HAP-1 (cell line): ENCODE data around the gene SIPA1L3.
"Not testable (repeated sequence)": the region's sequence is repeated elsewhere in the genome, so short reads cannot be mapped to it uniquely, and the experiment has no call there.

Experiments used
- DNase-seq, 2 experiments: peaks; one replicate each; pipeline ENCODE4 v3.0.0-alpha.2; 2016 to 2020; ENCODE audit warnings: low spot score in 2 of 2
- H3K27me3 ChIP-seq: fragments of 250-450 bp; sonication (Bioruptor Pico); 2 replicates; pipeline ENCODE4 v1.5.1; 2020; ENCODE audit warnings: low read depth, mild to moderate bottlenecking, moderate library complexity
- H3K36me3 ChIP-seq: fragments of 250-450 bp; sonication (Bioruptor Pico); replicated peaks from 2 replicates; pipeline ENCODE4 v1.5.1; 2020; ENCODE audit warnings: mild to moderate bottlenecking
- H3K4me1 ChIP-seq: fragments of 250-450 bp; sonication (Bioruptor Pico); 2 replicates; pipeline ENCODE4 v1.5.1; 2020; ENCODE audit warnings: mild to moderate bottlenecking
- H3K4me3 ChIP-seq: fragments of 250-450 bp; sonication (Bioruptor Pico); 2 replicates; pipeline ENCODE4 v1.5.1; 2020; ENCODE audit warnings: mild to moderate bottlenecking, moderate library complexity
- H3K9me3 ChIP-seq: fragments of 250-450 bp; sonication (Bioruptor Pico); 2 replicates; pipeline ENCODE4 v1.5.1; 2020; ENCODE audit warnings: mild to moderate bottlenecking, moderate library complexity
- in situ Hi-C: fragments of 300-500 bp; cut with MboI; formaldehyde crosslinking; loops from 3 replicates; pipeline ENCODE4 v1.14.3; 2020; ENCODE audit warnings: low sequenced_read_pairs, inconsistent platforms, mixed read lengths

Gene SIPA1L3

DNA sequence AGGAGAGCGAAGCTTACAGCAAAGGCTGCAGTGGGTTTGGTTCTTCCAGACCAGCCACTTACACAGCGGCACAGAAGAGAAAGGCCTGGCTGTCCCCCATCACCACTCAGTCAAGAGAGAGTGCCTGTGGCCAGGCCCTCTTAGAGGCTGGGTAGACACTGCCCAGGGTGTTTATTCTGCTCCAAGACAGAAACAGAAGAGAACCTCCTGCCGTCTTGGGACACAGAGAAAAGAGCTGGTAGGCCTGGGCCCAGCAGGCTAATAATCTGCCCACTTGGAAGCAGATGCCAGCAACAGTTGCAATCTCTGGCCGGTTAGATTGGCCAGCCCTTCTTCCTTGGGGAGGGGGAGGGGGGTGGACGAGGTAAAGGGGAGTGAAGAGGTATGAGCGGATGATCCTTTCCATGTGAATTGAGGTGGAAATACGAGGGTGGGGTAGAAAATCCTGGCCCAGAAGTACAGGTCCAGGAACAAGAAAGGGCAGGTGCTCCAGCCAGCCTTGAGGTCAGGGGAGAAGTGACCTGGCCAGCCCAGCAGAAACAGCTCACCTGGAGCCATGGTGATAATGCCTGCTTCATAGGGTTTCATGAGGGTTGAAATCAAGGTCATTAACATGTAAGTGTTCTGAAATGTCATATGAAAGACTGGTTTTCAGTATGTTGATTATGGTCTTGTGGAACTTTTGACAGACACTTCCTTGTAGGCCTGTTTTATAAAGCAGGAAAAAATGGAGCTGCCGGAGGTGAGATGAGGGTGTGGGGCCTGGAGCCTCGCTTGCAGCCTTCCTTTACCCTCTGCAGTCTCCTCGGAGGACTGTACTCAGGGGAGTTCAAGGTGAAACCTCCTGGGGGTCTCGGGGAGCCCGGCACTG, 116.9 kb downstream of the SIPA1L3 start:
- in situ Hi-C loops = no loop called here
- no peaks in the 10 kb centered on the region for H3K9me3 ChIP-seq
- no peaks in the 10 kb centered on the region for H3K27me3 ChIP-seq
- DNase-seq = no peak
- H3K4me1 ChIP-seq = no peaks in the 10 kb centered on the region
- no peaks in the 10 kb centered on the region for H3K36me3 ChIP-seq
- no peak overlapping the region for H3K4me3 ChIP-seq

- Histone ChIP-seq H3K9me3 (no peaks in the 10 kb centered on the region), H3K4me1 (no peaks in the 10 kb centered on the region), H3K4me3 (no peak overlapping the region), H3K27me3 (no peaks in the 10 kb centered on the region), H3K36me3 (no peaks in the 10 kb centered on the region)
- in situ Hi-C loops = no loop called here
- peak in 1 of 2 experiments; percentile 12 for DNase-seq
Measured at GRCh38 chr19:38024992-38025908, 118.2 kb downstream of the SIPA1L3 start.

DNA sequence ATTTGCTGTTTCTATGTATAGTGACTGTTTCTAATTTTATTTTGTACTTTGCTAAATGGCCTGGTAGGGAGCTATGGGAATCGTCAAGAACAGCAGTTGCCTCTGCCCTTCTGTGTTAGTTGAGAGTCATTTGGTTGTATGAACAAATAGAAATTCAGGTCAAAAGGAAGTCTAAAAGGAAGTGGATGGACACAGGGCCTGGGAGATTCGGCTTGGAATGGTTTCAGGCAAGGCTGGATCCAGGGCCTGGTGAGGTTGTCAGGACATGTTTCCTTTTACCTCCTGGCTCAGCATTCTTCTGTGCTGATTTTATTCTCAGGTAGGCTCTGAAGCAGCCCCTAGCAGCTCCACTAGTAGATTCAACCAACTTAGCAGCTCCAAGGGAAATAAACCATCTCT, 118.9 kb downstream of the SIPA1L3 start:
- no peak for DNase-seq
- H3K4me3 ChIP-seq = no peak overlapping the region
- no peaks in the 10 kb centered on the region for H3K4me1 ChIP-seq
- H3K36me3 ChIP-seq = no peaks in the 10 kb centered on the region
- H3K9me3 ChIP-seq = no peaks in the 10 kb centered on the region
- in situ Hi-C loops = no loop called here
- no peaks in the 10 kb centered on the region for H3K27me3 ChIP-seq

DNA sequence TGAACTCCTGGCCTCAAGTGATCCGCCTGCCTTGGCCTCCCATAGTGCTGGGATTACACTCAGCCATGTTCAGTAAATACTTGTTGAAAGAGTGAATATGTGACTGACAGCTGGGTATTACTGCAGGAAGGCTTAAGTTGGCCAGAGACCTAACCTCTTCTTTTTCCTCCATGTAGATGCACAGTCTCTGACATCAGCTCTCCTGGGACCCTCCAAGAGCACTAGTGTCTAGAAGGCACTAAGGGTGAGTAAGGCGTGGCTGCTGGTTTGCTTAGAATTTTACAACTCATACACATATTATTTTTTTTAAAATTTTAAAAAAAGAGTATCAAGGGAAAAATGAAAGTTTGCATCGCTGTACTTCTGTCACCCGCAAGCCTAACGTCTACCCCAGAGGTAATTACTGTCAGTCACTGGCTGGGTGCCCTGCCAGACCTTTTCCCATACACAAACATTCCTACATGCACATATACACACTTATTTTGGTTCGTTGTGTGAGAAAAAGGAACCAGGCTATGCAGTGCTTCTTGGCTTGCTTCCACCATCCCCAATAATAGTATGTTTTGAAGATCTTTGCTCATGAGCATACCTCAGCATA, 122.0 kb downstream of the SIPA1L3 start:
- Histone ChIP-seq H3K36me3 (no peaks in the 10 kb centered on the region), H3K4me1 (no peaks in the 10 kb centered on the region), H3K9me3 (no peaks in the 10 kb centered on the region), H3K27me3 (no peaks in the 10 kb centered on the region), H3K4me3 (no peak overlapping the region)
- DNase-seq = no peak
- in situ Hi-C loops = no loop called here

DNA sequence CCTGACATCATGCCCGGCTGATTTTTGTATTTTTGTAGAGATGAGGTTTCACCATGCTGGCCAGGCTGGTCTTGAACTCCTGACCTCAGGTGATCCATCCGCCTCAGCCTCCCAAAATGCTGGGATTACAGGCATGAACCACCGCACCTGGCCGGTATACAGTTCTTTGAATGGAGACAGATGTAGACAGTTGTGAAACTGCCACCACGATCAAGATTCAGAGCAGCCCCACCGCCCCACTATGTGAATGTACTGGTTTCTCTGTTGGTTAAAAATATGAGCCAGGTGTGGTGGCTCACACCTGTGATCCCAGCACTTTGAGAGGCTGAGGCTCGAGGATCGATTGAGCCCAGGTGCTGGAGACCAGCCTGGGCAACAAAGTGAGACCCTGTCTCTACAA, 123.0 kb downstream of the SIPA1L3 start:
- H3K9me3 ChIP-seq, H3K4me3 ChIP-seq, H3K4me1 ChIP-seq, H3K27me3 ChIP-seq, H3K36me3 ChIP-seq, in situ Hi-C loops, DNase-seq: not testable (repeated sequence)

DNA sequence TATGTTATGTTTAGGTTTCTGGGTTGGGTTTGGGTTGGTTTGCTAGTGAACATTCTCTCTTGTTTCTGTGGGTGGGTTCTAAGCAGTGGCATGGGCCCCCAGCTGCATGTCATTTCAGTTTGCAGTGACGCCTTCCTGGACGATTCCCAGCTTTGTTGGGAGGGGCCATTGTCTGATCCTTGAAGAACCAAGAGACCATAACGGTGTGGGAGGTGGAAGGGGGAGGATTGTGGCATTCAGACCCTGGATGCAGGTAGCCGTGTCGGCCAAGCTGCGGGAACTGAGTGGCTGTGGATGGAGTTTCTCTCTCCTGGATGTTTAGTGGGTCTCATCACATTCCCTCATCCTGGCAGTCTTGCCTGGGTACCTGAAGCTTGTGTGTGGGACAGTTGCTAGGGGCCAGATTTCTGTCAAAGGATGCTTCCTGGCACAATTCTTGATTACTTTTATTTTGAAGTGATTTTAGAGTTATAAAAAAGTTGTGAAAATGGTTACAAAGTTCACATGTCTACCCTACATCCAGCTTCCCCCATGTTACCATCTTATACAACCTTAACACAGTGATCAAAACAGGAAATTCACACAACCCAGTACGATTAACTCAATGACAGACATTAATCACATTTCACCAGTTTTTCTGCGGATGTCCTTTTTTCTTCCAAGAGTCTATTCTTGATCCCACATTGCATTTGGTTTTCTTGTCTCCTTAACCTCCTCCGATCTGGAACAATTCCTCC, 123.8 kb downstream of the SIPA1L3 start:
- DNase-seq = no peak

GRCh38 chr19:38031423-38031770, 124.4 kb downstream of the SIPA1L3 start:
- H3K4me3 ChIP-seq = no peak overlapping the region
- DNase-seq = no peak
- in situ Hi-C loops = no loop called here
- H3K4me1 ChIP-seq = no peaks in the 10 kb centered on the region
- H3K27me3 ChIP-seq = no peaks in the 10 kb centered on the region
- H3K9me3 ChIP-seq = no peaks in the 10 kb centered on the region
- no peaks in the 10 kb centered on the region for H3K36me3 ChIP-seq

More for the DNA sequence above, 123.8 kb downstream of the SIPA1L3 start:
- no peaks in the 10 kb centered on the region for H3K36me3 ChIP-seq
- H3K4me1 ChIP-seq = no peaks in the 10 kb centered on the region
- H3K4me3 ChIP-seq = no peak overlapping the region
- H3K9me3 ChIP-seq = no peaks in the 10 kb centered on the region
- in situ Hi-C loops = no loop called here
- H3K27me3 ChIP-seq = no peaks in the 10 kb centered on the region

DNA sequence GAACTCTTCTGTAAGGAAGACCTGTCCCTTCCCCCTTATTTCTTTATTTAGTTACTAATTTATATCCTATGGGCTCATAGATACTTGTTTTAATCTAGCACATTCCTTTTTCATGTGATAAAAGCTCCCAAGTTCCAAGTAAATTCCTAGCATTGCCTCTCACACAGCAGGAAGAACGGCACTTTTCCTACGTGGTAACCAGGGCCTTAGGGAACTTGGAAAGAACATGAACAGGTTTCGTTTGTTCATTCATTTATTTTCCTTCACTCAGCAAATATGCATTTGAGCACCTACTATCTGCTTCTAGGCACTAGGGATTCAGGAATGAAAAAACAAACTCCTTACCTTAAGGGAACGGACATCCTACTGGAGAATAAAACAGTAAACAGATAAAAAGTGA, 125.1 kb downstream of the SIPA1L3 start:
- Histone ChIP-seq H3K9me3 (no peaks in the 10 kb centered on the region), H3K27me3 (no peaks in the 10 kb centered on the region), H3K4me3 (no peak overlapping the region), H3K36me3 (no peaks in the 10 kb centered on the region), H3K4me1 (no peaks in the 10 kb centered on the region)
- no peak for DNase-seq
- in situ Hi-C loops = no loop called here

DNA sequence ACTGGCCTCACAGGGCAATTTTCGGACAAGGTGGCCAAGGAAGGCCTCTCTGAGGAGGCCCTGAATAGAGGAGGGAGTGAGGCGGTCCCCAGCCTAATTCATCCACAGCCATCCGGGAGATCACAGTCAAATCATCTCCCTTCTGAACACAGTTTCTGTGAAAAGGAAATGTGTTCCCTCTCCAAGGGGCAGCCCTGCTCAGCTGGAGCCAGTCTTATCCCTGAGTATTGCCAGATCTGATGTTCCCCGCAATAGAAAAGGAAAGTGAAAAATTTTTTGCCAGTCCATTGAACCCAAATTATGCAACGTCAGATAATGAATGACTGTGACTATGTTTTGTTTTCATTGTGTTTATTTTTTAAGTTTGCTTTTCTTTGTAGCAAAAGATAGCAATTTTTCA, 125.9 kb downstream of the SIPA1L3 start:
- in situ Hi-C loops = no loop called here
- Histone ChIP-seq H3K4me3 (no peak overlapping the region), H3K4me1 (no peaks in the 10 kb centered on the region), H3K36me3 (no peaks in the 10 kb centered on the region), H3K27me3 (no peaks in the 10 kb centered on the region), H3K9me3 (no peaks in the 10 kb centered on the region)
- no peak for DNase-seq

DNA sequence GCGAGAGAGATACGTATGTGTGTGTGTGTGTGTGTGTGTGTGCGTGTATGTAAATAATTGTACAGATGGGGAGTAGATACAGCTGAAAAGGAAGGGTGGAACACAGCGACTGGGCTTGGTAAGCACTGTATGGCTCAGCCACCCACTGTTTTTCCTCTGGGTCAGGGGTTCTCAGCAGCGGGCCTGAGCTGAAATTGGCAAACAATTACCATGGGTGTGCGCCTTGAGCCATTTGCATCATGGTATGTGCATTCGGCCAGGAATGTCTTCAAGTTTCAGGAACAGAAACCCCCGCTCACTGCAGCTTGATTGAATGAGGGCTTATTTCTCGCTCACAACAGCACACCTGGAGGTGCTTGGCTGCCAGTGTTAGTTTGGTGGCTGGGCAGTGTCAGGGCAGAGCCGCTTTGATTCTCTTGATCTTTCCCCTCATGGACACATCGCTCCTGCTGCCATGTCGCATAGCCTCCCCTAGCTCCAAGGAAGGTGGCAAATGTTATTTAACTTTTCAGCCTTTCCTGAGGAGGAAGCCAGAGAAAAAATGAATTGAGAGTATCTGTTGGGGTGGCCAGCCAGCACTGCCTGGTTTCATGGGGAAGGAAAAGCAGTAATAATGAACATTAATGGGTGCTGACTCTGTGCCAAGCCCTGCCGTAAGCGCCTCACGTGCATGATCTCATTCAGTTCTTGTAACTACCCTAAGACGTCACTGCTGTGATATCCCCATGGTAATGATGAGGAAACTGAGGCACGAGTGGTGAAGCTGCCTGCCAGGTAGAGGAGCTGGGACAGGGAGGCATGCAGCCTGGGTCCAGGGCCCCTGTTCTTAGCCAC, 126.9 kb downstream of the SIPA1L3 start:
- H3K9me3 ChIP-seq = no peaks in the 10 kb centered on the region
- H3K27me3 ChIP-seq = no peaks in the 10 kb centered on the region
- in situ Hi-C loops = no loop called here
- no peaks in the 10 kb centered on the region for H3K36me3 ChIP-seq
- DNase-seq = no peak
- no peak overlapping the region for H3K4me3 ChIP-seq
- no peaks in the 10 kb centered on the region for H3K4me1 ChIP-seq

DNA sequence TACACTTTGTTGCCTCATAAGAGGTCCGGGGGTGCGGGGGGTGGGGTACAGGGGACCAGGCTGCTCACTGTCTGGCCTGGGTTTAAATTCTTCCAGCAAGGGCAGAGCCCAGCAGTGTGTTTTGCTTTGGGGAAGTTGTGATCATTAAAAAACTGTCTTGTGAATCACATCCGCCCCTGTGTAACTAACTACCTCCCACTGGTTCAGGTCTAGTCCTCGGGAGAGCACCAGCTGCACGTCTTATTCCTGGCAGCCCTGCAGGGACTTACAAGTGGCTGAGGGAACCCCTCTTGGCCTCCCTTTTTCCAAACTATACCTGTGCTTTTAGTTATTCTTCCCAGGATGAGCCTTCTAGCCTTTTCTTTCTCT, 127.5 kb downstream of the SIPA1L3 start:
- no peaks in the 10 kb centered on the region for H3K9me3 ChIP-seq
- no peaks in the 10 kb centered on the region for H3K27me3 ChIP-seq
- H3K36me3 ChIP-seq = no peaks in the 10 kb centered on the region
- no peak for DNase-seq
- no peak overlapping the region for H3K4me3 ChIP-seq
- no peaks in the 10 kb centered on the region for H3K4me1 ChIP-seq
- in situ Hi-C loops = no loop called here

DNA sequence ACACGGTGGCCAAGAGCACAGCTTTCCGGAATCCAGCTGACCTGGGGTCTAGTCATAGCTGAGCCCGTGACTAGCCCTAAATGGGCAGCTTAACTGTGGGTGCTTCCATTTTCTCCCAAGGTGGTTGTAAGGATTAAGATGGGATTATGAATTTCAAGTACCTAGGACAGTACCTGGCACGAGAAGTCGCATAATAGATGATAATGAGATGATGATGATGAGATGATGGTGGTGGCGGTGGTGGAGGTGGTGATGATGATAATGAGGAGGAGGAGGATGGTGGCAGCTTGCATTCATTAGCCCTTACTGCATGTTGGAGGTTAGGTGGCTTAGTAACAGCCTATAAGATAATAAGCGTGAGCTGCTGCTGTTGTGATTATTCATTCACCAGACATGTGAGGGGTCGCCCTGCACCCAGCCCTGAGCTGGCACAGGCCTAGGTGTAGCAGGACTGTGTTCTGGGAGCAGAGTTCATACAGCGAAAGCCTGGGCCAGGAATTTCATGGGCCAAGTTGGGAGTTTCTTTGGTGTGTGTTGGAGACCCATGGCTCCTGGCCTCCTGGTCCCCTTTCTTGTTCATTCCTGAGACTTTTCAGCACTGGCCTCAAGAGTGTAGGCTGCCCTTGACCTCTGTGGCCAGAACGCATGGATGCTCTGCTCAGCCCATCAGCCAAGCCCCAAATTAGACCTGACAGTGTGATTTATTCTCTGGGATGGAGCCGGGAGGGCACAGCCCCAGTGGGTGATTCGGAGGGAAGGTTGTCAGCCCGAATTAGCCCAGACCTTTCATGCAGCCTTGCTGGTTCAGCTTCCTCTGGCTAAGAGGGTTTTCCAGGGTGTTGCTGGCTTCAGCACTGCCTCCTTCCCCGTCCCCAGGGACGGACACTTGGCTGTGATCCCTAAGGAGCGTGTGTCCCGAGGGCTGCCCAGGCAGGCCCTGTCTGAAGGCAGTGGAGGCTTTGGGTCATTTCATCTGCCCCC, 128.8 kb downstream of the SIPA1L3 start:
- Histone ChIP-seq H3K4me3 (no peak overlapping the region), H3K9me3 (no peaks in the 10 kb centered on the region), H3K36me3 (no peaks in the 10 kb centered on the region), H3K4me1 (no peaks in the 10 kb centered on the region), H3K27me3 (no peaks in the 10 kb centered on the region)
- no peak for DNase-seq
- in situ Hi-C loops = no loop called here
